DLD1 (cell line): ENCODE measurements around the gene LENG9.
"Not testable (repeated sequence)": the region's sequence is repeated elsewhere in the genome, so short reads cannot be mapped to it uniquely, and the experiment has no call there.

ENCODE experiments used
- in situ Hi-C: cut with HindIII; loops from 2 replicates; pipeline ENCODE4 v1.10.0; 2017; ENCODE audit warnings: low sequenced_read_pairs

The LENG9 gene

GRCh38 chr19:54460230-54461005, 3.2 kb downstream of the LENG9 start:
- in situ Hi-C loops: no loop called here

- in situ Hi-C loops: no loop called here
Observed at GRCh38 chr19:54459282-54460229, 4.0 kb downstream of the LENG9 start.

- in situ Hi-C loops: no loop called here
Observed at GRCh38 chr19:54458648-54459281, 4.8 kb downstream of the LENG9 start.

- in situ Hi-C loops: no loop called here
Observed at GRCh38 chr19:54457773-54458647, 5.6 kb downstream of the LENG9 start.

GRCh38 chr19:54456423-54457373, 6.9 kb downstream of the LENG9 start:
- in situ Hi-C loops: no loop called here

GRCh38 chr19:54455786-54456422, 7.7 kb downstream of the LENG9 start:
- in situ Hi-C loops: no loop called here

GRCh38 chr19:54454781-54455675, 8.6 kb downstream of the LENG9 start:
- in situ Hi-C loops: no loop called here

- in situ Hi-C loops: no loop called here
Observed at GRCh38 chr19:54453921-54454780, 9.4 kb downstream of the LENG9 start.

- in situ Hi-C loops: no loop called here
Observed at GRCh38 chr19:54452626-54453025, 11.0 kb downstream of the LENG9 start.

GRCh38 chr19:54451997-54452396, 11.6 kb downstream of the LENG9 start:
- in situ Hi-C loops: no loop called here

- in situ Hi-C loops: no loop called here
Observed at GRCh38 chr19:54451331-54451871, 12.2 kb downstream of the LENG9 start.

GRCh38 chr19:54449701-54450069, 13.9 kb downstream of the LENG9 start:
- in situ Hi-C loops: no loop called here

GRCh38 chr19:54448774-54449700, 14.5 kb downstream of the LENG9 start, which contains the start of gene LENG8:
LENG8 (plus strand) TSS chr19:54449199; CDS start chr19:54451345, 2,146 bp downstream.
- in situ Hi-C loops: no loop called here

GRCh38 chr19:54448040-54448773, 15.4 kb downstream of the LENG9 start:
- in situ Hi-C loops: no loop called here

- in situ Hi-C loops: not testable (repeated sequence)
Observed at GRCh38 chr19:54446349-54446748, 17.2 kb downstream of the LENG9 start.
